ENCODE measurements around the gene RBM4.

RBM4 gene

DNA sequence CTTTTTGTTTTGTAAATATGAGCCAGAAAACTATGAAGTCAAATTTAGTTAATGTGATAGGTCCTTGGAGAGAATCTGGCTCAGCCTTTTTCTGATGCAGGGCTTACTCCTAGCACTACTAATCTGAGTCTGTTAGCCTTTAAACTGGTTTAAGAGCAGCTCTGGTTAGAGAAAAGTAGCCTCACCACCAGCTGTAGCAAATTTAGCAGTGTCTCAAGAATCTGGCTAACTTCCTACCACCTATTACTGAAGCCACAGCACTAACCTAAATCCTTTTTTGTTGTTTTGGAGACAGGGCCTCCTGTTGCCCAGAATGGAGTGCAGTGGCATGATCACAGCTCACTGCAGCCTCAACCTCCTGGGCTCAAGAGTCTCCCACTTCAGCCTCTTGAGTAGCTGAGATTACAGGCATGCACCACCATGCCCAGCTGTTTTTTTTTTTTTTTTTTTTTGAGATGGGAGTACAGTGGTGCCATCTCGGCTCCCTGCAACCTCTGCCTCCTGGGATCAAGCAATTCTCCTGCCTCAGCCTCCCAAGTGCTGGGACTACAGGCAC, 25.3 kb downstream of the RBM4 start:
- no peak for DNase-seq

DNA sequence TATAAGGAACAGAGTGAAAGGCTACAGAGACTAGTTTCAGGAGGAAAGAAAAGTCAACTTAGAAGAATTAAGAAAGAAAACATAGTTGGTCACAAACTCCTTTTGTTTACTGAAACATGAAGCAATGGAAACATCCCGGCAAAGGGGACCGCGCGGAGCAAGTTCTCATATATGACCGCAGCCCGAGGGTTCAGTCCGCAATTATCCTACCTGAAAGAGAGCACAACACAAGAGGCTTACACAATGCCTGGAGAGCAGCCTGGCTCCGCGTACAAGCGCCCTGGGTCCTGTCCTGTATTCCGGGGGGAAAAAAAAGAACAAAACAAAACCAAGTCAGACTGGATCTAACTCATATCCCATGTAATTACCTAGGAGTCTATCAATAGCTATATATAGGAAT, 26.9 kb downstream of the RBM4 start:
- no peak for DNase-seq

GRCh38 chr11:66670816-66671215, 32.3 kb downstream of the RBM4 start:
- DNase-seq = no peak

DNA sequence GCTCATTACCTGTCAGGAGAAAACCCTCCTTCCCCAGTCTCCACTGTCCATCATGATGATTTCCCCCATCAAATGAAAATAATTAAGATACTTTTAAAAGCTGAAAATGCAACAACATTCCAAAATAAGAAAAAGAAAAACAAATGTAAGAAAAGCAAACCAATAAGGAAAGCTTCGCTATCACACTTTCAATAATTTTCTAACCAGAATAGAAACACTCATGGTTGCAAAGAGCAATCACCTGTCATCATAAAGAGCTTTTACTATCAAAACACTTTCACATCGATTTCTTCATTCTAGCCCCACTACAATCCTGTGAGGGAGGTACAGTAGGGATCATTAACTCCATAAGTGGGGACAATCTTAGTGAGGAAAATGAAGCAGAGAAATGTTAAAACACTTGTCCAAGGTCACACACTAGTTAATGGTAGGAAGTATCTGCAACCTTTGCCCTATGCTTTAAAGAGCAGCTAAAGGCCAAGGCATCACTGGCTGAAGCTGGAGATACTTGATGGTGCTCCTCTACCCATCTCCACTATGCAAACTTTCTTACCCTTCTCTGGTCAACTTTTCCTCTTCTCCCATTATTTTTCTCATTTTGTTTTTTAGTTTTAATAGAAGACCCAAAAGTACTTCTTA, 36.6 kb downstream of the RBM4 start:
- DNase-seq = no peak

DNA sequence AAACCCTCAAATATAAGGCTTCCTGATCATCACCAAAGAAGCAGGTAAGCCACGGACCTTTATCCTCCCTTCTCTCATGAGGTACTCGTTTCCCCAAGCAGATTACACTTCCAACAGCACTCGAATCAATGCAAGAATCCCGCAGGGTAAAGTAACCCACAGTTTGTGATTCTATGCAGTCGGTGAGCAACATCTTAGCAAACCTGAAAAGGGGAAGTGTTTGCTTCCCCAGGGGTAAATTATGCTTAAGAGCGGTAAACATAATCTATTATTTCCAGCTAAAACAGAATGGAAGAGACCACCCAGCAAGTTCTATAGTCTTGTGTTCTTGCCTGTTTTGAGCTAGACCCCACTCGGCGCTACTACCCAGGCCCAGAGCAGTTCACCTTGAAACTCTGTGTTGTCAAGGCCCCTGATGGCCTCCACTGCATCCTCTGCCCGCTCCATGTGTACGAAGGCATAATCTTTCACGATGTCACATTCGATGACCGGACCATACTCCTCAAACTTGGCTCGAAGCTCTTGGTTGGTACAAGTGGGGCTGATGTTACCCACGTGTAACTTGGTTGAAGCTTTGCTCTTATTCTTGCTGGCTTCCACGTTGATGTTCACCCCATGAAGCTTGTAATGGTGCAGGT, 37.9 kb downstream of the RBM4 start:
- no peak for DNase-seq

- no peak for DNase-seq
Measured at GRCh38 chr11:66676931-66677598, 38.6 kb downstream of the RBM4 start.

- peak; percentile 94 for DNase-seq
Measured at GRCh38 chr11:66677599-66678375, 39.3 kb downstream of the RBM4 start, which contains the start of gene RBM4B. RBM4B (minus strand) TSS chr11:66677887; CDS start chr11:66677079, 808 bp downstream.

GRCh38 chr11:66680966-66681645, 42.6 kb downstream of the RBM4 start:
- no peak for DNase-seq

- no peak for DNase-seq
Measured at GRCh38 chr11:66683877-66684276, 45.4 kb downstream of the RBM4 start.

GRCh38 chr11:66684635-66685034, 46.1 kb downstream of the RBM4 start:
- DNase-seq = no peak

- no peak for DNase-seq
Measured at GRCh38 chr11:66685276-66686099, 47.0 kb downstream of the RBM4 start.

GRCh38 chr11:66686100-66686785, 47.7 kb downstream of the RBM4 start:
- no peak for DNase-seq

GRCh38 chr11:66686801-66687750, 48.6 kb downstream of the RBM4 start:
- no peak for DNase-seq

DNA sequence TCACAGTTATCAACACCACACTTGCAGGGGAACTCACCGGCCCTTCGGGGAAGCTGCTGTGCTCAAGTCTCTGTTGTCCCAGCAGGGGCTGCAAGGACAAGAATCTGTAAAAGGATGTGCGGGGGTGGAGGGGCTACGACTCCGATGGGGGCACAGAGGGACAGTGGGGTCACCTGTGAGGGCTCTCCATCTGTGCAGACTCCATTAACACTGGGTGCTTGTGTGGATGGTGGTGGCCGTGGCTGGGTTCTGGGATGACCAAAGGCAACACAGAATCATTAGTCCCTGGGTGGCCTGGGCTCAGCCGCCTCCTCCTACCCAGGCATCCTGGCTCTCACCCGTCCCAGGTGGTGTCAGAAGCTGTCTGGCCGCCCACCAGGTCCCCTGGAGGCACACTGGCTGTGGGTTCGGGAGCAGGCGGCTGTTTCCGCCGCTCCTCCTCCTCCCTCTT, 49.4 kb downstream of the RBM4 start:
- no peak for DNase-seq

DNA sequence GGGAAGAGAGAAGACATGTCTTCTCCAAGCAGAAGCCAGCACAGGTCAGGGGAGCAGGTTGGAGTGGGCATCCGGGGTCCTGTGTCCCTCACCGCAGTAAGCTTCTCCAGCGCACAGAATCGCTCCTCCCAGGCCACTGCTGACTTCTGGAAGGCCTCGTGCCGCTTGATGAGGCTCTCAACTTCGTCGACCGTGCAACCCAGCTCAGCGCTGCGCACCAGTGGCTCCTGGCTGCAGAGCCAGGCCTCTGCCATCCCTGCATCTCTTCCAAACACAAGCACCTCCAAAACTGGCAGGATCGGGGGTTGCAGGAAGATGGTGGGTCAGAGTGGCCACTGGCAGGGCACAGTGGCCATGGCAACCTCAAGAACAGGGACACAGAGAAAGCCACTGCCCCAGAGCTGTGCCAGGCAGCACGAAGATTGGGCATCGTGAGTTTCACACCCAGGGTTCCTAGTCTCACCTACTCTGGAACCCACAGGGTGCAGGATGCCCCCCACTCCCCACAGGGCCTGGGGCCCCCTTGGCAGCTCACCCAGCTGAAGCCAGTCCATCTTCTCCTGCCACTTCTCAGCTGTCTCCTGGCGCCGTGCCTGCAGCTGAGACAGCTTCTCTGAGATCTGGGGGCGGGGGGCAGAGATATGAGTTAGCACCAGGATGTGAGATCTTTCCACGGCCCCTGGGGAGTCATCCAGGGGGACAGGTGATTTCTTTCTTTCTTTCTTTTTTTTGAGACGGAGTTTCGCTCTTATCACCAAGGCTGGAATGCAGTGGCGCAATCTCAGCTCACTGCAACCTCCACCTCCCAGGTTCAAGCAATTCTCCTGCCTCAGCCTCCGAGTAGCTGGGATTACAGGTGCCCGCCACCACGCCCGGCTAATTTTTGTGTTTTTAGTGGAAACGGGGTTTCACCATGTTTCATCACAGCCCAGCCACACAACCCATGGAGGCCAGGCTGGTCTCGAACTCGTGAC, 50.3 kb downstream of the RBM4 start:
- DNase-seq = no peak

DNA sequence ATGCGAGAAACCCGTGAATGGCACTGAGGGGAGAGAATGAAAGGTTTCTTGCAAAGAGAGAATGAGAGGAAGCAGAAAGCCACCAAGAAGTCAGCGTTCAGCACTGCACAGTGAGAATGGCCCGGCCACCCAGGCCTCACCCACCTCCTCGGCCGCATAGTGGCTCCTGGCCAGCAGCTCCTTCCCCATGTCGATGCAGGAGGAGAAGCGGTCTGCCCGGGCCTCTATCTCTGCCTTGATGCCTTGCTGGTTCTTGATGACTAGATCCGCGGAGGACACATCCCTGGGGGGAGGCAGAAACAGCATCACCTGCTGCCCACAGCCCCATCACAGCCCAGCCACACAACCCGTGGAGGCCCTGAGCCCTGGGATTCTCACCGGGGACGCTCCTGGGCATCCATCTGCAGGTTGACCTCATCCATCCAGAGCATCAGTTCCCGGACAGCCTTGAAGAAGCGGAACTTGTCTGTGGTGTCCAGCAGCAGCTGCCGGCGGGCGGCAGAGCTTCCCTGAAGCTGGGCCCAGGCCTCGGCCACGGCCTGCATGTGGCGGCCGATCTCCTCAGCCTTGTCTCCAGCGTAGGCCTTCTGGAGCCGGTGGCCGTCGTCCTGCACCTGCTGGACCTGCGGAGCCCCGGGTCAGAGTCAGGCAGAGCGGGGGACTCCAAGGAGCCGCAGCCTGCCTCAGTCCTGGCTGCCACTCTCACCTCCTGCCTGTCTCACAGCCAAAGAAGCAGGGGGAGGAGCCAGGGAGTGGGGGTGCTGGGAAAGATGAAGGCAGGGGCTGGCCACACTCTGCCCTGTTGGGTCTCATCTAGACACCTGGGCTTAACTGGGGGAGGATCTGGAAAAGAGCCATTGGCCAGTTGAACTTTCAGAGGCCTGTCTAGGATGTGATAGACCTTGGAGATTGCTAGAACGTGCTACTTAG, 51.4 kb downstream of the RBM4 start:
- no peak for DNase-seq

DNA sequence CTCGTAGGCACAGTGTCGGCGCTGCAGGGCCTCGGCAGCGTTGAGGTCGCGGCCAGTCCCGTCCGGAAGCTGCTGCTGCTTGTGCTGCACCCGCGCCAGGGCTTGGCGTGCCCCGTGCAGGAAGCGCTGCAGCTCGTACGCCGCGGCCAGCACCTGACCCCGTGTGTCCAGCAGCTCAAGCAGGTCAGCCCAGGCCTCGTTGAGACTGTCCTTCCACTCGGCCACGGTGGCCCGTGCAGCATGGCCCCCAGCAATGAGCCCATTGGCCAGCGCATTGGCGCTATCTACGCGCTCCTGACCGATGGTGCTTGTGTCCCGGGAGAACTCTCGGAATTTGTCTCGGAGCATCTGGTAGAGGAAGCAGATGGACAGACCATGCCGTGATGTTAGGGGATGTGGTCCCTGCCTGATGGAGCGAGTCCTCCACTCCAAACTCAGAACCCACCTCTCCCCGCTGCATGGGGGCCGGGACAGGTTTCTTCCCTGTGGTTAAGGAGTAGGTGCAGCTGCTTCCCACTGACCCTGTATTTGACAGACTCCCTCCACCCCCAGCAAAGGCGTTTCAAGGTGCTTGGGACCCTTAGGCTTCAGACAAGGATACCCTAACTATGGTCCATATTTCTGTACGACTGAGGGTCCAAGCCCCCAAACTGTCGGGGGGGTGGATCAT, 52.9 kb downstream of the RBM4 start:
- DNase-seq = no peak

All from DMS153 (cell line).